B cell (primary cell): Measurements from ENCODE around the gene EXOC6. TPM values are rescaled to one million over a fixed set of nuclear protein-coding genes. Genes with fewer than 3 reads are reported as not detected.

Source experiments
- ATAC-seq: fragments of 200-7000 bp; cut with Tn5 transposase; one replicate; pipeline ENCODE4 v1.10.0; 2021; ENCODE audit warnings: low read depth, mild to moderate bottlenecking, moderate number of reproducible peaks, moderate library complexity
- CTCF ChIA-PET: fragments of 350-600 bp; sonication (Branson Sonifier 250); formaldehyde crosslinking; loops from one replicate; lab custom pipeline; 2021; ENCODE audit warnings: antibody characterized with exemption, inconsistent platforms; lab: Charles Lee
- POLR2A ChIA-PET: fragments of 350-600 bp; sonication (Branson Sonifier 250); formaldehyde crosslinking; loops from one replicate; lab custom pipeline; 2021; ENCODE audit warnings: antibody characterized with exemption; lab: Charles Lee
- DNase-seq: peaks from one replicate; pipeline ENCODE4 v3.0.0; 2013
- H2AFZ ChIP-seq: 2 replicates; pipeline ENCODE4 v1.6.1; 2012; ENCODE audit warnings: mild to moderate bottlenecking, low read depth, low read length; ENCODE audit not compliant: insufficient read depth, poor library complexity, severe bottlenecking
- H3K27ac ChIP-seq, 2 donors: 1 replicate in 1 of 2; 2 replicates in 1 of 2; pipeline ENCODE4 v1.5.1; 2012 to 2013; ENCODE audit warnings: low read length in 2 of 2, mild to moderate bottlenecking in 2 of 2, moderate library complexity in 1 of 2
- H3K27me3 ChIP-seq, 4 experiments: fragments of 200-600 bp in 1 of 4; sonication (generic) in 1 of 4; replicated peaks in 1 of 4; 1 replicate in 2 of 4; 2 replicates in 2 of 4; pipeline versions ENCODE4 v1.6.1 to v1.7.0; 2013 to 2016; ENCODE audit warnings: low read length in 3 of 4, mild to moderate bottlenecking in 2 of 4, mixed read lengths in 1 of 4, moderate library complexity in 1 of 4; ENCODE audit not compliant: insufficient read depth in 4 of 4, control insufficient read depth in 3 of 4; ENCODE audit errors: control extremely low read depth in 1 of 4
- H3K36me3 ChIP-seq, 2 experiments: replicated peaks in 1 of 2; 1 replicate in 1 of 2; 2 replicates in 1 of 2; pipeline versions ENCODE4 v1.6.1 to v1.7.1; 2013; ENCODE audit warnings: low read length in 1 of 2; ENCODE audit not compliant: insufficient read depth in 2 of 2, control insufficient read depth in 1 of 2; ENCODE audit errors: control extremely low read depth in 1 of 2, extremely low read depth in 1 of 2
- H3K4me1 ChIP-seq, 2 donors: fragments of 200-600 bp in 1 of 2; sonication (generic) in 1 of 2; 1 replicate in 1 of 2; 2 replicates in 1 of 2; pipeline versions ENCODE4 v1.5.1 to v1.6.1; 2013 to 2017; ENCODE audit warnings: low read length in 2 of 2; ENCODE audit not compliant: control insufficient read depth in 2 of 2, insufficient read depth in 2 of 2
- H3K4me2 ChIP-seq: replicated peaks from 2 replicates; pipeline ENCODE3; 2012; ENCODE audit warnings: mild to moderate bottlenecking, low read depth, low read length; ENCODE audit not compliant: poor library complexity, severe bottlenecking
- H3K4me3 ChIP-seq, 5 experiments: fragments of 200-600 bp in 1 of 5; sonication (generic) in 1 of 5; 1 replicate in 3 of 5; 2 replicates in 2 of 5; pipeline versions ENCODE4 v1.5.1 to v1.7.0; 2011 to 2016; ENCODE audit warnings: low read length in 4 of 5, mild to moderate bottlenecking in 4 of 5, low read depth in 2 of 5, control low read depth in 1 of 5, moderate library complexity in 1 of 5; ENCODE audit not compliant: insufficient read depth in 1 of 5; ENCODE audit errors: control extremely low read depth in 1 of 5, extremely low read depth in 1 of 5
- H3K79me2 ChIP-seq: fragments of 200-600 bp; sonication (generic); one replicate; pipeline ENCODE4 v1.6.0; 2016; ENCODE audit warnings: low read length; ENCODE audit not compliant: control insufficient read depth, insufficient read depth
- H3K9ac ChIP-seq: fragments of 200-600 bp; sonication (generic); 2 replicates; pipeline ENCODE4 v1.6.1; 2017; ENCODE audit warnings: mild to moderate bottlenecking, low read length, moderate library complexity
- H3K9me3 ChIP-seq, 3 donors: one replicate each; pipeline versions ENCODE4 v1.6.1 to v1.7.1; 2013; ENCODE audit warnings: low read length in 2 of 3; ENCODE audit not compliant: control insufficient read depth in 2 of 3, insufficient read depth in 1 of 3; ENCODE audit errors: control extremely low read depth in 1 of 3
- H4K20me1 ChIP-seq: 2 replicates; pipeline ENCODE4 v1.6.0; 2012; ENCODE audit warnings: mild to moderate bottlenecking, low read length; ENCODE audit not compliant: insufficient read depth, control insufficient read depth, poor library complexity, severe bottlenecking
- H3K27ac Mint-ChIP-seq: one replicate; pipeline ENCODE4 v1.8.0; 2021; ENCODE audit warnings: mixed read lengths
- H3K27me3 Mint-ChIP-seq: one replicate; pipeline ENCODE4 v1.8.0; 2021; ENCODE audit warnings: mixed read lengths
- H3K4me1 Mint-ChIP-seq: one replicate; pipeline ENCODE4 v1.8.0; 2021; ENCODE audit warnings: mixed read lengths
- H3K4me3 Mint-ChIP-seq: one replicate; pipeline ENCODE4 v1.8.0; 2021; ENCODE audit warnings: mixed read lengths
- H3K9me3 Mint-ChIP-seq: one replicate; pipeline ENCODE4 v1.8.0; 2022; ENCODE audit warnings: mixed read lengths; ENCODE audit not compliant: insufficient read depth
- EZH2 ChIP-seq: IDR thresholded peaks from 2 replicates; pipeline ENCODE4 v1.6.1; 2012; ENCODE audit warnings: borderline replicate concordance, low read depth, mild to moderate bottlenecking, moderate library complexity, low read length; ENCODE audit not compliant: insufficient read depth, poor library complexity, severe bottlenecking
- WGBS: methylation state at CpG from one replicate; pipeline ENCODE4 v1.1.5; 2013; ENCODE audit warnings: missing lambda C conversion rate; ENCODE audit not compliant: insufficient coverage; 5-methylcytosine and 5-hydroxymethylcytosine counted together
- intact Hi-C: fragments of 100-400 bp; cut with micrococcal nuclease; formaldehyde crosslinking; loops from one replicate; pipeline ENCODE4 v1.10.0; 2022
- polyA plus RNA-seq: library from polyadenylated mRNA; depleted of rRNA; stranded (reverse); fragments of >200 nt; gene quantifications from 2 replicates; pipeline ENCODE4 v1.2.3, GENCODE V29; 2012
- total RNA-seq, 2 donors: library from RNA; stranded (reverse); fragments of 120-200 nt in 1 of 2; gene quantifications; 1 replicate in 1 of 2; 2 replicates in 1 of 2; pipeline versions ENCODE4 v1.2.3 to v1.2.4, GENCODE V29; 2013 to 2022
- TF ChIP-seq, protein P1 (sequence below): fragments of 200-600 bp; IDR thresholded peaks from one replicate; pipeline ENCODE4 v1.8.0; 2022; ENCODE audit warnings: antibody characterized with exemption, mild to moderate bottlenecking

EXOC6 gene
- total and polyA plus RNA-seq, 2 donors (not counting 1 experiment from before 2014, with no cell fraction given), result 7.9 to 22.6 TPM

GRCh38 chr10:93062514-93063143, 214.3 kb downstream of the EXOC6 start:
- Histone ChIP-seq H3K36me3 (peaks cover 0 to 11% of the 10 kb centered on the region in 2 experiments), H3K27ac (no peak overlapping the region), H2AFZ (no peak overlapping the region), H3K79me2 (no peaks in the 10 kb centered on the region), H3K4me2 (peak overlapping the region; percentile 73), H3K9ac (peak overlapping the region; percentile 23), H4K20me1 (peaks cover 4% of the 10 kb centered on the region), H3K4me1 (peaks cover 23 to 26% of the 10 kb centered on the region in 2 donors), H3K27me3 (peaks cover 0 to 46% (median 17%) of the 10 kb centered on the region in 4 experiments), H3K9me3 (peaks cover 0 to 7% (median 0%) of the 10 kb centered on the region in 3 donors), H3K4me3 (peak overlapping the region in 4 of 5 experiments; percentile 4 to 47 (median 36))
- ATAC-seq (peak; percentile 68), DNase-seq (peak; percentile 69)
- H3K4me1 Mint-ChIP-seq, result peaks cover 26% of the 10 kb centered on the region
- TF ChIP-seq, protein P1, sequence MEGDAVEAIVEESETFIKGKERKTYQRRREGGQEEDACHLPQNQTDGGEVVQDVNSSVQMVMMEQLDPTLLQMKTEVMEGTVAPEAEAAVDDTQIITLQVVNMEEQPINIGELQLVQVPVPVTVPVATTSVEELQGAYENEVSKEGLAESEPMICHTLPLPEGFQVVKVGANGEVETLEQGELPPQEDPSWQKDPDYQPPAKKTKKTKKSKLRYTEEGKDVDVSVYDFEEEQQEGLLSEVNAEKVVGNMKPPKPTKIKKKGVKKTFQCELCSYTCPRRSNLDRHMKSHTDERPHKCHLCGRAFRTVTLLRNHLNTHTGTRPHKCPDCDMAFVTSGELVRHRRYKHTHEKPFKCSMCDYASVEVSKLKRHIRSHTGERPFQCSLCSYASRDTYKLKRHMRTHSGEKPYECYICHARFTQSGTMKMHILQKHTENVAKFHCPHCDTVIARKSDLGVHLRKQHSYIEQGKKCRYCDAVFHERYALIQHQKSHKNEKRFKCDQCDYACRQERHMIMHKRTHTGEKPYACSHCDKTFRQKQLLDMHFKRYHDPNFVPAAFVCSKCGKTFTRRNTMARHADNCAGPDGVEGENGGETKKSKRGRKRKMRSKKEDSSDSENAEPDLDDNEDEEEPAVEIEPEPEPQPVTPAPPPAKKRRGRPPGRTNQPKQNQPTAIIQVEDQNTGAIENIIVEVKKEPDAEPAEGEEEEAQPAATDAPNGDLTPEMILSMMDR, result peak; percentile 49
- TF ChIP-seq EZH2, result no peak
- H3K27me3 Mint-ChIP-seq, result peaks cover 53% of the 10 kb centered on the region
- CTCF ChIA-PET, result no interaction called here
- peak overlapping the region; percentile 74 for H3K4me3 Mint-ChIP-seq
- intact Hi-C loops, result no loop called here
- H3K27ac Mint-ChIP-seq, result no peak overlapping the region
- POLR2A ChIA-PET, result no interaction called here
- WGBS, result 3% methylated on average over 68 of the region's 68 CpGs
- no peaks in the 10 kb centered on the region for H3K9me3 Mint-ChIP-seq
